ENCODE data around the gene MYL10. TPM values are rescaled to one million over a fixed set of nuclear protein-coding genes. Genes with fewer than 3 reads are reported as not detected.

Gene MYL10
- total and polyA plus RNA-seq, 2 donors (not counting 3 experiments of a cell fraction or from before 2014, with no cell fraction given): not detected

- Histone ChIP-seq H3K36me3 (ENCODE audit: control insufficient read depth in 2 of 2, extremely low read depth in 1 of 2, insufficient read depth in 2 of 2, low read length in 2 of 2) (no peaks in the 10 kb centered on the region), H3K27ac (ENCODE audit: insufficient read depth, low read depth, low read length) (no peak overlapping the region), H3K9ac (replicated peaks; ENCODE audit: extremely low read depth, insufficient read depth, low read length) (no peak overlapping the region), H3K9me3 (replicated peaks; ENCODE audit: control insufficient read depth, insufficient read depth, low read length) (no peaks in the 10 kb centered on the region), H3K9me1 (replicated peaks; ENCODE audit: control insufficient read depth, extremely low read depth, insufficient read depth, low read length) (no peaks in the 10 kb centered on the region), H3K4me1 (ENCODE audit: control insufficient read depth, extremely low read depth, insufficient read depth, low read length) (no peaks in the 10 kb centered on the region), H2AFZ (ENCODE audit: low read depth, low read length) (no peak overlapping the region), H3K4me3 (replicated peaks in 1 of 3; ENCODE audit: insufficient read depth in 1 of 3, low read depth in 1 of 3, low read length in 3 of 3) (no peak overlapping the region), H3K27me3 (ENCODE audit: control insufficient read depth in 2 of 2, insufficient read depth in 2 of 2, low read length in 2 of 2) (peaks cover 0 to 6% of the 10 kb centered on the region in 2 experiments), H3K4me2 (ENCODE audit: insufficient read depth, low read length) (no peak overlapping the region), H4K20me1 (replicated peaks; ENCODE audit: control insufficient read depth, extremely low read depth, insufficient read depth, low read length) (no peaks in the 10 kb centered on the region), H3K79me2 (ENCODE audit: control insufficient read depth, insufficient read depth, low read length) (no peaks in the 10 kb centered on the region)
- dilution Hi-C loops (cut with MboI; ENCODE audit: extremely low pct_ligation_motif_present, low sequenced_read_pairs) (no loop called here), intact Hi-C loops (cut with micrococcal nuclease) (no loop called here)
- FAIRE-seq: no peak
- ChIA-PET POLR2A (no interaction called here), CTCF (no interaction called here)
- no TSS peak for BruUV-seq (replicated peaks)
- no peak for TF ChIP-seq POLR2AphosphoS5 (IDR thresholded peaks at IDR 0.05; ENCODE audit: insufficient read depth, low read depth, low read length)
- no peak for TF ChIP-seq MYC (IDR thresholded peaks at IDR 0.05; ENCODE audit: low read depth, low read length)
- no peak for TF ChIP-seq GATA2 (IDR thresholded peaks at IDR 0.05; ENCODE audit: insufficient read depth, insufficient read length, low read depth, low read length)
- TF ChIP-seq JUN (IDR thresholded peaks at IDR 0.05; ENCODE audit: borderline replicate concordance, insufficient read depth, insufficient read length, low read depth): no peak
- TF ChIP-seq EZH2 (IDR thresholded peaks at IDR 0.05; ENCODE audit: borderline replicate concordance, low read depth, low read length, severe bottlenecking): no peak
- no peak for TF ChIP-seq POLR2A (IDR thresholded peaks at IDR 0.05; ENCODE audit: low read depth, low read length)
- no peak for TF ChIP-seq MAX (IDR thresholded peaks at IDR 0.05; ENCODE audit: insufficient read depth, insufficient read length)
- no peak for DNase-seq (ENCODE audit: low read depth, low spot score)
Observed at GRCh38 chr7:101581891-101582290, 47.2 kb downstream of the MYL10 start.

DNA sequence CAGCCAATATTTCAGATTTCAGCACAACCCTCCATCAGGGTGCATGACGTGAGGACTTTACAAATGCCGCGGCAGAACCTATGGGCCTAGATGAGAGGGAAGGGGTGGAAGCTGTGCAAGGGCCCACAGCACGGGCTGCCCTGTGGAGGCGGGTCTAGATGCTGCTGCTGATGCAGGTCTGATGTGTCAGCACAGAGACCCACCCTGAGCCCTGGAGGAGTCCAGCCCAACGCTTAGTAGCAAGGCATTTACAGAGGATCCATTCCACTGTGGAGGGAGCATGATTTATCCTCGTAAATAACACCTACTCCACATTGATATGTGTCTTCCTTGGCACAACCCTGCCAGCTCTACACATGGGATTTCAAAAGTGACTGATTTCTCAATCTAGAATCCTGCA lies 48.5 kb downstream of the MYL10 start:
- H4K20me1 ChIP-seq (replicated peaks; ENCODE audit: control insufficient read depth, extremely low read depth, insufficient read depth, low read length): no peaks in the 10 kb centered on the region
- H3K9me1 ChIP-seq (replicated peaks; ENCODE audit: control insufficient read depth, extremely low read depth, insufficient read depth, low read length): no peaks in the 10 kb centered on the region
- no peak for DNase-seq (ENCODE audit: low read depth, low spot score)
- no peak overlapping the region for H3K4me3 ChIP-seq (replicated peaks in 1 of 3; ENCODE audit: insufficient read depth in 1 of 3, low read depth in 1 of 3, low read length in 3 of 3)
- H3K36me3 ChIP-seq (ENCODE audit: control insufficient read depth in 2 of 2, extremely low read depth in 1 of 2, insufficient read depth in 2 of 2, low read length in 2 of 2): no peaks in the 10 kb centered on the region
- CTCF ChIA-PET: no interaction called here
- H2AFZ ChIP-seq (ENCODE audit: low read depth, low read length): no peak overlapping the region
- no peaks in the 10 kb centered on the region for H3K79me2 ChIP-seq (ENCODE audit: control insufficient read depth, insufficient read depth, low read length)
- TF ChIP-seq, protein P1, sequence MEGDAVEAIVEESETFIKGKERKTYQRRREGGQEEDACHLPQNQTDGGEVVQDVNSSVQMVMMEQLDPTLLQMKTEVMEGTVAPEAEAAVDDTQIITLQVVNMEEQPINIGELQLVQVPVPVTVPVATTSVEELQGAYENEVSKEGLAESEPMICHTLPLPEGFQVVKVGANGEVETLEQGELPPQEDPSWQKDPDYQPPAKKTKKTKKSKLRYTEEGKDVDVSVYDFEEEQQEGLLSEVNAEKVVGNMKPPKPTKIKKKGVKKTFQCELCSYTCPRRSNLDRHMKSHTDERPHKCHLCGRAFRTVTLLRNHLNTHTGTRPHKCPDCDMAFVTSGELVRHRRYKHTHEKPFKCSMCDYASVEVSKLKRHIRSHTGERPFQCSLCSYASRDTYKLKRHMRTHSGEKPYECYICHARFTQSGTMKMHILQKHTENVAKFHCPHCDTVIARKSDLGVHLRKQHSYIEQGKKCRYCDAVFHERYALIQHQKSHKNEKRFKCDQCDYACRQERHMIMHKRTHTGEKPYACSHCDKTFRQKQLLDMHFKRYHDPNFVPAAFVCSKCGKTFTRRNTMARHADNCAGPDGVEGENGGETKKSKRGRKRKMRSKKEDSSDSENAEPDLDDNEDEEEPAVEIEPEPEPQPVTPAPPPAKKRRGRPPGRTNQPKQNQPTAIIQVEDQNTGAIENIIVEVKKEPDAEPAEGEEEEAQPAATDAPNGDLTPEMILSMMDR (IDR thresholded peaks at IDR 0.05; ENCODE audit: extremely low read depth in 1 of 2, insufficient read depth in 1 of 2, low read depth in 1 of 2, low read length in 2 of 2): no peak
- TF ChIP-seq EZH2 (IDR thresholded peaks at IDR 0.05; ENCODE audit: borderline replicate concordance, low read depth, low read length, severe bottlenecking) (no peak), POLR2A (IDR thresholded peaks at IDR 0.05; ENCODE audit: low read depth, low read length) (no peak), GATA2 (IDR thresholded peaks at IDR 0.05; ENCODE audit: insufficient read depth, insufficient read length, low read depth, low read length) (no peak), MYC (IDR thresholded peaks at IDR 0.05; ENCODE audit: low read depth, low read length) (no peak), FOS (IDR thresholded peaks at IDR 0.05; ENCODE audit: borderline replicate concordance, insufficient read depth, low read length) (no peak), MAX (IDR thresholded peaks at IDR 0.05; ENCODE audit: insufficient read depth, insufficient read length) (no peak), JUN (IDR thresholded peaks at IDR 0.05; ENCODE audit: borderline replicate concordance, insufficient read depth, insufficient read length, low read depth) (no peak), POLR2AphosphoS5 (IDR thresholded peaks at IDR 0.05; ENCODE audit: insufficient read depth, low read depth, low read length) (no peak)
- H3K4me1 ChIP-seq (ENCODE audit: control insufficient read depth, extremely low read depth, insufficient read depth, low read length): no peaks in the 10 kb centered on the region
- dilution Hi-C loops (cut with MboI; ENCODE audit: extremely low pct_ligation_motif_present, low sequenced_read_pairs): no loop called here
- POLR2A ChIA-PET: no interaction called here
- no peak overlapping the region for H3K27ac ChIP-seq (ENCODE audit: insufficient read depth, low read depth, low read length)
- no peaks in the 10 kb centered on the region for H3K9me3 ChIP-seq (replicated peaks; ENCODE audit: control insufficient read depth, insufficient read depth, low read length)
- H3K9ac ChIP-seq (replicated peaks; ENCODE audit: extremely low read depth, insufficient read depth, low read length): no peak overlapping the region
- FAIRE-seq: no peak
- H3K4me2 ChIP-seq (ENCODE audit: insufficient read depth, low read length): no peak overlapping the region
- H3K27me3 ChIP-seq (ENCODE audit: control insufficient read depth in 2 of 2, insufficient read depth in 2 of 2, low read length in 2 of 2): peaks cover 2 to 6% of the 10 kb centered on the region in 2 experiments
- intact Hi-C loops (cut with micrococcal nuclease): no loop called here
- no TSS peak for BruUV-seq (replicated peaks)

Measured in endothelial cell of umbilical vein (primary cell).